ENCODE results near the gene HERPUD1. TPM values are rescaled to one million over a fixed set of nuclear protein-coding genes. Genes with fewer than 3 reads are reported as not detected.

Gene HERPUD1
- total and polyA plus RNA-seq, 2 of the 13 experiments (the other 11 are each of a cell fraction or from before 2014, with no cell fraction given): 96.2 to 323 TPM

GRCh38 chr16:56932721-56933619 is 1.0 kb downstream of the HERPUD1 start (continued):
- TF ChIP-seq ZNF687 (CRISPR knock-in tag; IDR thresholded peaks at IDR 0.05): peak; percentile 74
- no peak for TF ChIP-seq HNF4G (IDR thresholded peaks at IDR 0.05; ENCODE audit: borderline replicate concordance, low read depth, low read length)
- 0 out of 2 replicates have a peak, but pooled peaks have one; percentile 14 for TF ChIP-seq HNF4G (CRISPR knock-in tag; IDR thresholded peaks at IDR 0.05; ENCODE audit: borderline replicate concordance, low read depth)
- TF ChIP-seq SALL2 (CRISPR knock-in tag; IDR thresholded peaks at IDR 0.05): peak; percentile 15; the same call in 1 of the 2 replicates
- TF ChIP-seq GATAD1 (CRISPR knock-in tag; IDR thresholded peaks at IDR 0.05): peak; percentile 74; the same call in 1 of the 2 replicates
- TF ChIP-seq ZNF275 (CRISPR knock-in tag; IDR thresholded peaks at IDR 0.05; ENCODE audit: borderline replicate concordance): no peak
- no peak for TF ChIP-seq MATR3 (CRISPR knock-in tag; IDR thresholded peaks at IDR 0.05)
- TF ChIP-seq ZNF614 (CRISPR knock-in tag; IDR thresholded peaks at IDR 0.05; ENCODE audit: borderline replicate concordance): peak; percentile 76; the same call in 1 of the 2 replicates
- TF ChIP-seq ZNF331 (CRISPR knock-in tag; IDR thresholded peaks at IDR 0.05): peak; percentile 63; the same call in 1 of the 2 replicates
- TF ChIP-seq ZNF770 (CRISPR knock-in tag; IDR thresholded peaks at IDR 0.05): peak; percentile 5
- no peak for TF ChIP-seq HMGA1 (CRISPR knock-in tag; conservative IDR thresholded peaks at IDR 0.05)
- no peak for TF ChIP-seq GTF3A (CRISPR knock-in tag; conservative IDR thresholded peaks at IDR 0.05)
- no peak for TF ChIP-seq MEIS1 (CRISPR knock-in tag; IDR thresholded peaks at IDR 0.05; ENCODE audit: borderline replicate concordance)
- no peak for TF ChIP-seq ATF7-NPFF (CRISPR knock-in tag; IDR thresholded peaks at IDR 0.05; ENCODE audit: low read depth)
- peak; percentile 83 for TF ChIP-seq THAP11 (CRISPR knock-in tag; IDR thresholded peaks at IDR 0.05)
- TF ChIP-seq SOX13 (IDR thresholded peaks at IDR 0.05): no peak
- peak in 1 of 2 experiments; percentile 84; a peak in 2 of 4 replicates for TF ChIP-seq SOX13 (CRISPR knock-in tag; conservative IDR thresholded peaks at IDR 0.05 in 1 of 2, IDR thresholded peaks at IDR 0.05 in 1 of 2)
- peak; percentile 76 for TF ChIP-seq RAD51 (IDR thresholded peaks at IDR 0.05; ENCODE audit: borderline replicate concordance)
- TF ChIP-seq ZBTB34 (CRISPR knock-in tag; IDR thresholded peaks at IDR 0.05): 0 out of 2 replicates have a peak, but pooled peaks have one; percentile 50
- peak; percentile 87; the same call in 1 of the 2 replicates for TF ChIP-seq SMAD3 (CRISPR knock-in tag; IDR thresholded peaks at IDR 0.05)
